ENCODE data around the gene GCA.

Gene GCA

DNA sequence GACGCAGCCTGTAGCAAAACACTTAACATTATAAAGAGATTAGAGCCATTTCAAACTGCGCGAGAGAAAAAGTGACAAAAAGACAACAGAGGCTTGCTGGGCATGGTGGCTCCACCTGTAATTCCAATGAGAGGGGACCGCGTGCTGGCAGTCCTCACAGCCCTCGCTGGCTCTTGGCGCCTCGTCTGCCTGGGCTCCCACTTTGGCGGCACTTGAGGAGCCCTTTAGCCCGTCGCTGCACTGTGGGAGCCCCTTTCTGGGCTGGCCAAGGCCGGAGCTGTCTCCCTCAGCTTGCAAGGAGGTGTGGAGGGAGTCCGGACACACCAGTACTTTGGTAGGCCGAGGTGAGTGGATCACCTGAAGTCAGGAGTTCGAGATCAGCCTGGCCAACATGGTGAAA is 16.1 kb upstream of the GCA start:
- DNase-seq (ENCODE audit: low read depth in 2 of 3, low spot score in 1 of 3) = no peak

DNA sequence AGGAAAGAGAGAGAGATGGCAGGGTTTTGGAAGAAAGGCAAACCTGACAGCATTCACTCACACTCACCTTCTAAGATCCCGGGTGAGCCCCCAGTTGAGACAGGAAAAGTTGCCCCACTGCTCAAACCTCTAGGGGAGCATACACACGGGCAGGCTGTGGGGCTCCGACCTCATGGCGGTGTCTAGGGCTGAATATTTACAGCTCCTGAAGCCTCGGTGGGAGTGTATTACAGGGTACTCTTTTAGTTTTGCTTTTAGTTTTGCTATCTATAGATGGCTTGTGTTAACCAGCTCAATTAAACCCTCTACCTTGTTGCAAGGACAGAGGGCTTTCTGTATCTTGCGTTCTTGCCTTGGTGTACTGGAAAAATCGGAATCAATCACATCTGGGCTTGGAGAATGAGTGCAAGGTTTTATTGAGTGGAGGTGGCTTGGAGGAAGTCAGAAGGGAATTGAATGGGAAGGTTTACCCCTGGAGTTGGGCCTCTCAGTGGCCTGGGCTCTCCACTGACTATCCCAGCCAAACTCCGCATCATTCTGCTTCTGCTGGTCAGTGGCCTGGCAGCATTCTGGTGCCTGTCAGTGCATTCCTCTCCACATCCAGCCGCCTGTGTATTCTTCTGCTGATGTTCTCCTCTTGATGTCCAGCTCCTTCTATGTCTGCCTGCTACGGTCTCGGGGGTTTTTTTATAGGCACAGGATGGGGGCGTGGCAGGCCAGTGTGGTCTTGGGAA is 15.3 kb upstream of the GCA start:
- DNase-seq (ENCODE audit: low read depth in 2 of 3, low spot score in 1 of 3) = no peak

DNA sequence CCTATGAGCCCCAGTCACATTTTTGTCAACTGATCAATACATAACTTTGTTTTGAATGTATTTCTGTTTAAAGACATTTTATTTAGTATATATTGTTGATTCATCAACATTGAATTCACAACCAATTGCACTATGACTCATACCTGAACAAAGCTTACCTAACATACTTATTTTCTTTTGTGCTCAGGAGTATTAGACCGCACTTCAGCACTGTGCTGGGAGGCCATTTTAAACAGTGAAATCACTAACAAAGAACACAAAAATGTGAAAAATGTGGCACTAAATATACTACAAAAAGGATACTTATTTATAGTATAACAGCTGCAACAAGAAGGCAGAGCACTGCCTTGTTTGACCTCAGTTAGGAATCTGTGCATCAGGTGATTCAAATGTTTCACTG is 13.1 kb upstream of the GCA start:
- no peak for DNase-seq (ENCODE audit: low read depth in 2 of 3, low spot score in 1 of 3)

DNA sequence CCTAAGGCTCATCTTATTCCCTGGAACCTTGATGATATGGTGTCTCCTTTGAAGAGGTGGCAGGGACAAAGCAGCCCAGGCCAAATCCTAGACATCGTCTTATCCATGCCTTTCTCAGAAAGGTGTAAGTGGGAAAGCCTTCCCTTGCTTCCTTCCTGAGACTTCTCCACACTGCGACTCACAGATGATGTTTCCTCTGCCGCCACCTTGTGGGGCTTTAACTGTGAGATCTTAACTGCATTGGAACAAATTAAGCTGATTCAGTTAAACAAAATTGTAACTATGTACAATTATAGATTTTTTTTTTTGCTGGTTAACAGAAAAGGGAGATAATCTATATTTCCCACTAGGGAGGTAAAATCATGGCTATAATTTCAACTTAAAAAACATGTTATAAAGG is 10.0 kb upstream of the GCA start:
- DNase-seq (ENCODE audit: low read depth in 2 of 3, low spot score in 1 of 3) = no peak

DNA sequence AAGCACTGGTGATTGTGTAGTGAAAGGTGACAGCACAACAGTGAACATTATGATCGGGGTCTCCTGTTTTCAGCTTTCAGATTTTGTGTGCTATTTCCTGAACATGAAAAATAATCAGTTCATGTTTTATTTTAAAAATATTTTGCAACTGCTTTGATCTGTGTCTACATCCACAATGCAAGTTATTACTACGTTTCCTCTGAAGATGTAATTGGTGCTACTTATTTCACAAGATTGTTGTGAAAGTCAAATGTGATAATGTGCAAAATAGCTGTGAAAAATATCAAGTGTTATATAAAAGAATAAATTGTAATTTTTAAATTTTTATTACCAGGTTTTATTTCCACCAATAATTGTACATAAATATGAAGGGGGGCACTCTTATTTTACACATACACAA is 6.1 kb upstream of the GCA start:
- no peak for DNase-seq (ENCODE audit: low read depth in 2 of 3, low spot score in 1 of 3)

DNA sequence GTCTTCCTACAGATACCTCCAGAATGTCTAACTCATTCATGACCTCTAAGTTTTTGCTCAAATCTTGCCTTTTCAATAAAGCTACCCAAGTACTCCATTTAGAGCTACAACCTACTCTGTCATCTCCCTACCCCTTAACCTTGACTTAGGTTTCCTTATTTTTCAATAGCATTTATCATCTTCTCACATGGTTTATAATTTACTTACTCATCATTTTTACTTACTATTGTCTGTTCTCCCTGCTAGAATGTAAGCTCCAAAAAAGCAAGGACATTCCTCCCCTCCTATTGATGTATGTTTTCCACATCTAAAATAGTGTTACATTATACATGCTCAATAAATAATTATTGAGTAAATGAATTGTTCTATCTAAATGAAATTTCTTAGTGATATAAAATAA is 3.1 kb upstream of the GCA start:
- DNase-seq (ENCODE audit: low read depth in 2 of 3, low spot score in 1 of 3) = no peak

DNA sequence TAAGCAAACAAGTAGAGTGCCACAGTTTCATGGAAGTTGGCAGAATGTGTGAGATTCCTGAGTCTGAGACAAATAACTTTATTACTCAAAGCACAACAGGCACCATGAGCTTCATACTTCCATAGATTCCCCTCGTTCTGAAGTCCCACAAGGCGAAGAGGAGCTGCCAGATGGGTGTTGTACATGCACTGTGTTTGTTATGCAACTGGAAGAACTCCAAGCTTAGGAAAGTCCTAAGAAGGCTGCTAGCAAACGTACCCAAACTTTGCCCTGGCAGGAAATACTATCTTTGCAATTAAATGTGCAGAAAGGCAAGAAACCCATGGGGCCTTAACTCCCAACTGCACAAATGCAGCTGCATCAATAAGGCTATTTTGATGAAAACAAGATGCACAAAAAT is 1.6 kb upstream of the GCA start:
- DNase-seq (ENCODE audit: low read depth in 2 of 3, low spot score in 1 of 3) = no peak

DNA sequence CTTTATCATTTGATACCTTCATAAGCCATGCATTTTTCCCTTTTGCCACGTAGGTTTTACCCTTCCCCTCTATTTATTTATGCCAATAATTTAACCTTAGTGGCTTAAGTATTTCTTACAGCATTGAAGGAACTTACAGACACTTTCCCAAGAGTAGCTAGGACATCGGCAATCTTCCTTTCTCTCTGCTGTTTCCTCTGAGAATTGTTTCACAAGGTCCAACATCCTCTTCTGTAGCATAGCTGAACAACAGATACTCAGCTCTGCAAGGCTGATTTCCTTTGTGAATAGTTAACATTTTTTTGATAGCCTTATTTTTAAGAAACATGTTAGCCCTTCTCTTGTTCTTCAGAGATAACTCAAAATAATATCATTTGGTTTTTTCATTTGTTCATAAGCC is 1.1 kb upstream of the GCA start:
- DNase-seq (ENCODE audit: low read depth in 2 of 3, low spot score in 1 of 3) = no peak

DNA sequence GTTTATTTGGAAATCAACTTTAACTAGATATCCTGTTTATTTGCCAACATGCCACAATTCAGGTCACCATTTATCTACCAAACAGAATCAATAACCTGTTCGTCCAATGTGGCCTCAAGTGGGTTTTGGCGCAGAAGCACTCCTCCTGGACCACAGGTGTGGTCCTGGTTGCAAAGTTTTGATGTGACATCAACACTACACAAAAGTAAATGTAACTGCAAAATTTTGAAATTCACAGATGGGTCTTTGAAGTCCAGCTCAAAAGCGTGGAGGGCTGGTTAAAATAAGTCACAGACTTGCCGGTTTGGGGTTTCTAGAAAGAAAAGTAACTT is 474 bp upstream of the GCA start:
- no peak for DNase-seq (ENCODE audit: low read depth in 2 of 3, low spot score in 1 of 3)

DNA sequence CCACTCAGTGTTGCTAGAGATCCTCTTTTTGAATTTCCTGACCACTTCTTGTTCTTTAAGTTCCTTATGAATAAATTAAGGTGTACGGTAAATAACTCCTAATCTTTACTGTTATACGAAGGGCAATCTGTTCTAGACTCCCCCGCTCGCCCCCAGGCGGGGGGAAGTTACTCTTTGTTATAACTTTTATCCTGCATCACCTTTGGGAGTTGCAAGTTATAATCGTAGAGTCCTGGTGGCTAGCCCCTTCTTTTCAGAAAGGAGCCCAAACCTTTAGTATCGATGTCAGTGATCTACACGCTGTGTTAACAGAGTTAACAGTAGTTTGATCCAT is 652 bp downstream of the GCA start:
- DNase-seq (ENCODE audit: low read depth in 2 of 3, low spot score in 1 of 3) = no peak

DNA sequence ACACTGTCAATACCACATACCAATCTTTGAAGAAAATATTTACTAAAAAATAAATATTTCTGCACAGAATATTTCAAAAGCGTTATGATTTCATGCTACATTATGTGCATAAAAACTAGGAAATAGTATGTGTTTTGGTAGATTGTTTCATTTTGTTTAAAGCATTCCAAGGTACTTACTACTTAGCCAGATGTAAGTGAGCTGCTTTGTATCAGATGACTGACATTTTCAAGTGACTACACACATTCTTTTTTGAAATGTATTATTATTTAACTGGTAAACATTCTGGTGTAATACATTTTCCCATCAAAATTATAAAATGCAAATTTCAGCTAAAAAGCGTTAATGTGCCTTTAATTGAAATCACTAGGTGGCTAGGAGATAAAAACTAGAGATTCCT is 21.5 kb downstream of the GCA start:
- DNase-seq (ENCODE audit: low read depth in 2 of 3, low spot score in 1 of 3) = no peak

DNA sequence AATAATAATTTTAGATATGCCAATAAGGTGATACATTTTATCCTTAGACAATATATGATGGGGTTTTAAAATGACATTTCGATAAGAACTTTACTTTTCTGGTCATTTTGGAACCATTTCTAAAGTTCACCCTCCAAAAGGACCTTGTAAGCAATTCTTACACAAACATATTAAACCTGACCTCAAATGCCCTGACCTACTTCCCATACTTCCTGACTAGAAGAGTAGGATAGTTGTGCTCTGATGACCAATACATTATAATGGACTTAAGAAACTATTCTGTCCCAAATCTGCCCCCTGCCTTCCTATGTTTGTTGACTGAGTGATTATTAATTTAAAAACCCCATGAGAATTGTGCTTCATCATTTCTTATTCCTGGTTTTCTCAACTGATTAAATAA is 24.6 kb downstream of the GCA start:
- no peak for DNase-seq (ENCODE audit: low read depth in 2 of 3, low spot score in 1 of 3)

DNA sequence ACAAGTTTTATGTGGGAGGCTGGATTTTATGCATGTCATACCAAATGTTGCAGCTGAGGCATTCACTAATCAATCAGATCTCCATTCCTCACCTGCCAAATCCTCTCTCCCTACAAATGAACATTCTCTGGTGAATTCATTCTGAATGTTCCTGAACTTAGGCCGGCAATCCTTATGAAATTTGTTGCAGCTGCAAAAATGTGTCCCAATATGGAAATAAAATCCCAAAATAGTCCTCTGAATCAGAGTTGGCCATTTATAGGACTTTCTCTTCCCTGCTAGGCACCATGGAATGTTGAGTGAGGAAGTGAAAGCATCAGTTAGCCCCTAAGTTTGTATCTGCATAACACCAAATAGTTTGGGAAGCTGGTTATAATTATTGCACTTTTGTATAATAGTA is 25.6 kb downstream of the GCA start:
- no peak for DNase-seq (ENCODE audit: low read depth in 2 of 3, low spot score in 1 of 3)

DNA sequence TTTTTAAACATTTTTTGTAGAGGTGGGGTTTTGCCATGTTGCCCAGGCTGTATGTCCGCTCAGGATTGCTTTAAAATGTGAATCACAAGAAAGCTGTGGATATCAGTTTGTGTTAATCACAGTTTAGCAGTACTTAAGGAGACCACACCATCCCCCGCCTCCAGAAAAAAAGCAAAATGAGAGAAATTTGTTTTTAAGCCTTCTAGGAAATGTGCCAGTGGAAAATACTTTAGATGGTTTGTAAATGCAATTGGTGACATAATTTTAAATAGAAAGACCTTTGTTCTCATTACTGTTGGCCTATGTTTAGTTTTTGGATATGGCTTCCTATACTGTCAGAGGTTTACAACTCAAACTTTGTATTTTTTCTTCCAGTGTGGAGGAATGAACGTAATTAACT is 27.0 kb downstream of the GCA start:
- DNase-seq (ENCODE audit: low read depth in 2 of 3, low spot score in 1 of 3) = no peak

DNA sequence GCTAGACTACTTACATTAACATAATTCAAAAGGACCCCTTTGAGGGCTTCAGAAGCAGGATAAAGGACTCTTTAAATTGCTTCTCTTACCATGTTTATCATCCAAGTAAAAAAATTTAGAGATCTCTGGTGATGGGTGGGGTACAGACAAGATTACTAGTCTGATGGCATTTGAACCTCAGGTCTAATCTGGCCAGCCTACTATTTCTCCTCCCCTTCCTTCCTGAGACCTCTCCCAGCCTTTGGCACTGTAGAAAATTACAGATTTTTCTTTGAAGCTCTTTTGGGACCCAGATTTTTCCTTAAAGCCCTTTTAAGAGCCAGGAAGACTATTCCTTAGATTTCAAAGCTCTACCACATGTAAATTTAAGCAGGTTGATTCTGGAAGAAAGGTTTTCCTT is 28.9 kb downstream of the GCA start:
- DNase-seq (ENCODE audit: low read depth in 2 of 3, low spot score in 1 of 3) = no peak

DNA sequence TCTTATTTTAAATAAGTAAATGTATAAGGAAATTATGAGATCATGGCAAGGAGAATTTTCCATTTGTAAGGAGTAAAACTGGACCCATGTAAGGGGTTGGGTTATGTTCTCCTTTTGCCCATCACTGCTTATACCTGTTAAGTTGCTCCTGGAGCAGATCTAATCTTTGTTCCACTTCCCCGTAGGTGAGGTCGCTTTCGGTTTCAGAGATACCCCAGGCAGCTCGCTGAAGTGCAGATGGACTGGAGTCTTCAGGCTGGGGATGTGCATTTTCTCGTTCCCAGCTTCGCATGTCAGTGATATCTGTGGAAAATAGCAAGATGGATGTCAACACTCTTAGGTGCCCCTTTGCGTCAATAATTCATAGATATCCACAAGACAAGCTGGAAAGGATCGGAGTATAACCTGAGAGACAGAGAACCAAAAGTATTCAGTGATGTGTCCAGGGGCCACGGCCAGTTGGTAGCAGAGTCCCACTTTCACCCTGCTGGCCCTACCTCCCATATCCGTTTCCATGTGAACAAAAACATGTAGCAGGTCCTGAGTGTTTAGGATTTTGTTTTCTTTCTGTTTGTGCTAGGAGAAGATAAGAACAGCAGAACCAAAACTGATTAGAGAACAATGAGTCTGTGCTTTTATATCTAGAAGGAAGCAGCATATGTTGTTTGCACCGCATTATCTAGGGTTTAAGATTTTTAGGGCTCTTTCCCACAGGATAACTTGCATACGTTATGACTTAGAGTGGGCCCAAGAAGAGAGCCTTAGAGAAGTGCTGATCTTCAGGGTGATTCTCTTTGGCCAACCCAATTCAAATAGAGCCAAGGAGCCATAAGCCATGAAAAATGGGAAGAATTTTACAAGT is 36.0 kb downstream of the GCA start:
- DNase-seq (ENCODE audit: low read depth in 2 of 3, low spot score in 1 of 3) = no peak

DNA sequence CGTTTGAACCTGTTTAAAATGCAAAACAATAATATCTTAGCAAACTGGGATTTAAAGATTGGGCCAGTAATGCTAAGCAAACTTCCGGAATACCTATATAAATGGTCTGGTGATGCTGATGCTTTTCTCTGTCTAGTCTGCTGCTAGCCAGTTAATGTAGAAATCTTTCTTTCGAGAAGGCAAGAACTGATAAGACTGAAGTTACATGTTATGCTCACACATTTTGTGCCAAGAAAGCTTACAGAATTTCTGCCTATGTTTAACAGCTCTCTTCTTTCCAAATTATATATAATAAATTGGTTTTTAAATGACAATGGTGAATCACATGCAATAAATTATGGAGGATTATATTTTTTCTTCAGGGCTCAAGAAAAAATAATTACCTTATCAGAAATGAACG is 37.9 kb downstream of the GCA start:
- no peak for DNase-seq (ENCODE audit: low read depth in 2 of 3, low spot score in 1 of 3)

DNA sequence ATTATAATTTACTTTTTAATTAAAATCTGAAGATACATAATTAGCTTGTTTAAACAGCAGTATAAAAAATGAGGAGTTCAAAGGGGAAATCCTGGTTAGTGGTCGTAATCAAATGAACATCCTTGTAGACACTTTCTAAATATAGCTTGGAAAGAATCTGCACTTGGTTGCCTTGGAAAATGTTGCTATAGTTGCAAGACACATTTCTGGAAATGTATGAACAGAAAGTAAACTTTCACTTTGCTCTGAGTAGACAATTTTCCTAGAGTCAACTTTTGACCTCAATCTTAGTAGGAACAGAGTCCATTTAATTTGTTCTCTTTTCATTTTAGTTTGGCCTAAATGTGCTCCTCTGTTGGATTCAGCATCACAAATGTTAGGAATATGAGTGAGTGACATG is 38.3 kb downstream of the GCA start:
- DNase-seq (ENCODE audit: low read depth in 2 of 3, low spot score in 1 of 3) = no peak

DNA sequence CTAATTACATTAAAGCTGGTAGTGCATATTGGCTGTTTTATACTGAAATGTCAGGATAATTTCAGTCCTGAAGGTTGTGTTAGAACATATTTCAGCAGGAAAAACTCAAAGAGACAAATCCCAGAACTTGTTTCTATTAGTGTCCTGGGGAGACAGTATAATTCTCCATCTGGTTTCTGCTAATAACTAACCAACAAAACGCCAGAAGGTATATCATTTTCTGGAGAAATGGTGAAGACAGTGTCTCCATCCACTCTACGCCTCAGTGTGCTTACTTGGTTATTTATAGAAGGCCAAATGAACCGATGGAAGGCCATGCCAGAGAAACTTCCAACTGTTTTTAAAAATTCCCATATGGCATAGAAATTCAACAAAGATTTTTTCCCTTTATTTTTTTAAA is 41.6 kb downstream of the GCA start:
- no peak for DNase-seq (ENCODE audit: low read depth in 2 of 3, low spot score in 1 of 3)

DNA sequence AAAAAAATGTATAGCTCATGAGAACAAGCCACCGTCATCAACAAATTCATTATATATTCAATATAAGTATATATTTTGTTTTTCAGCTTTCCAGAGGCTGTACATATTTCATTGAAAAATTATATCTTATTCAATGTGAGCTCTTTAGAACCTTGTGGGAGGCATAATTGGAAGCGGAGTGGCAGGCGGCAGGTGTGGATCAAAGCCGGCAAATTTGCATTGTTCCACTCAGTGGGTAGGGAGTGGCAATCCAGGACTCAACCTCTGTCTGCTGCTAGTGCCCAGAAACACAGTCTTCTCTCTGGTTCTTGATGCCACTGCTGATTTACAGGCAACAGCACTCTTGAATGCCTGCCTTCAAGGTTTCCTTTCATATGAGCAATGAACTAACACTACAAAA is 46.9 kb downstream of the GCA start:
- DNase-seq (ENCODE audit: low read depth in 2 of 3, low spot score in 1 of 3) = no peak

DNA sequence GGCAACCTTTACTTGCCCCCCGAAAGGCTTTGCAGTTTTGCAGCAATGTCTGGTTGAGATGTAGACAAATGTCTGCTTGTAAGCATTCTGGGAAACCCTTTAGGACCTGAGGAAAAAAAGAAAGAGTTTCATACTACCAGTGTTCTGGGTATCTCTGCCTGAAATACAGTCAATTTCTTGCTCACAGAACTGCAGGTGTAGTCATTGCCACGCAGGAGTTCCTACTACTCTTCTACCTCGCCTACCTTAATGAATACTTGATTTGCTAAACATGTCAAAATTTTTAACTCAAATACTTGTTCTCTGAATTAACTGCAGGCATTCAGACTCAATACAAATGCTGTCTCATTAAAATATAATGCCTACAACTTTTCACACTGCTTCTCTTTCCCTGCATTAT is 56.4 kb downstream of the GCA start:
- DNase-seq (ENCODE audit: low read depth in 2 of 3, low spot score in 1 of 3) = no peak

DNA sequence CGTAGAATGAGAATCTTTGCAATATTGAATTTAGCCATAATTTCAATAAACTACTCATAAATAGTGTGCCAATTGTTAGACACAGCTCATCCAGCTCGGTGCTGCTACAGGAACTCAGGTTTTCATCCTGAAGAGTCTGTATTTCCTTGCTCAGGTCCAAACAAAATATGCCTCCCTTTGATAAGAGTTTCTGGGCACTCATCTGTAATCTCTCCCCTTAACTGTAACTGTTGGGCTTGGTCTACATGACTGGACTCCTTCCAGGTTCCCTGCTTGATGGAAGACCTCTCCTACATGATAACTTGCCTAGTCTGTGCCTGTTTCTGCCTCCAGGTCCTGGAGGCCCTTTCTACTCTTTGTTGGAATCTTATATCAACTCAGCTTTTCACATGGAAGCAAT is 57.9 kb downstream of the GCA start:
- DNase-seq (ENCODE audit: low read depth in 2 of 3, low spot score in 1 of 3) = no peak

DNA sequence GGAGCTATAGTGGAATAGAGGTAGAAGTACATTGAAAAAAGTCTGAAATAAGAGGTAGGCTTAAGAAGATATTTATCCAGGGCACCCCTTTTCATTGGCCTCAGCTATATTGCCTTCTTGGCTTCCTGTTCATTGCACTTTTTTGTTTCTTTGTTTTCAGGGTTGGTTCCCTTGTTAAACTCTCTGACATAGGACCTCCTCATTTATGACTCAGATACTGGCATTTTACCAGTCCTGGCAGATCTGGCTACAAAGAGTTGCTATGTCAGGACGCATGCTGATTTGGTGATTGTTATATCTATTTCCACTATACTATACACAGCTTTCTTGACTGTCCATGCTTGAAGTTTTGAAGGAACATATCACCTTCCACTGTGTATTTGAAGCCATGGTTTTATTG is 60.0 kb downstream of the GCA start:
- no peak for DNase-seq (ENCODE audit: low read depth in 2 of 3, low spot score in 1 of 3)
